GM21390 (cell line): ENCODE results near the gene MTTP.
A peak's percentile ranks its signal among the peaks of the same experiment; 100 is the strongest.

Experiments used
- ATAC-seq: cut with Tn5 transposase; IDR thresholded peaks from one replicate; pipeline ENCODE4 v1.9.1; 2021; ENCODE audit not compliant: unreplicated experiment

Gene MTTP

GRCh38 chr4:99591757-99592156, 17.1 kb downstream of the MTTP start:
- no peak for ATAC-seq

GRCh38 chr4:99593781-99594641, 19.4 kb downstream of the MTTP start:
- peak; percentile 53 for ATAC-seq

GRCh38 chr4:99594818-99595217, 20.2 kb downstream of the MTTP start:
- ATAC-seq: no peak

- ATAC-seq: no peak
These were observed 32.1 kb downstream of the MTTP start for GRCh38 chr4:99606716-99607115.

- ATAC-seq: no peak
These were observed 33.8 kb downstream of the MTTP start for GRCh38 chr4:99608417-99608816.

GRCh38 chr4:99610605-99611175, 36.1 kb downstream of the MTTP start:
- no peak for ATAC-seq

GRCh38 chr4:99612281-99612680, 37.7 kb downstream of the MTTP start:
- no peak for ATAC-seq

- no peak for ATAC-seq
These were observed 38.1 kb downstream of the MTTP start for GRCh38 chr4:99612704-99613103.

GRCh38 chr4:99614491-99614890, 39.9 kb downstream of the MTTP start:
- ATAC-seq: no peak

GRCh38 chr4:99615170-99615820, 40.7 kb downstream of the MTTP start:
- no peak for ATAC-seq

GRCh38 chr4:99617374-99617773, 42.8 kb downstream of the MTTP start:
- no peak for ATAC-seq

- ATAC-seq: no peak
These were observed 47.7 kb downstream of the MTTP start for GRCh38 chr4:99622341-99622740.

- peak; percentile 49 for ATAC-seq
These were observed 49.6 kb downstream of the MTTP start for GRCh38 chr4:99624141-99624719.

GRCh38 chr4:99625369-99625768, 50.7 kb downstream of the MTTP start:
- ATAC-seq: peak; percentile 69

GRCh38 chr4:99628040-99628439, 53.4 kb downstream of the MTTP start:
- ATAC-seq: no peak

- no peak for ATAC-seq
These were observed 55.4 kb downstream of the MTTP start for GRCh38 chr4:99629962-99630554.

GRCh38 chr4:99630857-99631360, 56.3 kb downstream of the MTTP start:
- no peak for ATAC-seq

- no peak for ATAC-seq
These were observed 59.1 kb downstream of the MTTP start for GRCh38 chr4:99633772-99634171.

GRCh38 chr4:99634742-99635360, 60.2 kb downstream of the MTTP start:
- no peak for ATAC-seq

GRCh38 chr4:99635601-99636000, 61.0 kb downstream of the MTTP start:
- no peak for ATAC-seq

- ATAC-seq: no peak
These were observed 61.8 kb downstream of the MTTP start for GRCh38 chr4:99636422-99636821.
